Peyer's patch (tissue), 4 donors: ENCODE data around the gene NPC1.

Source experiments
- CTCF ChIP-seq, 6 experiments: fragments of 450-650 bp in 4 of 6; fragments of 200-600 bp in 2 of 6; sonication (generic) in 1 of 6; IDR thresholded peaks; one replicate each; pipeline ENCODE4 v1.5.1; 2017 to 2019; ENCODE audit warnings: antibody characterized with exemption in 6 of 6, mild to moderate bottlenecking in 3 of 6, moderate library complexity in 1 of 6
- POLR2A ChIP-seq, 2 donors: fragments of 450-650 bp; IDR thresholded peaks; one replicate each; pipeline ENCODE4 v1.5.1; 2017; ENCODE audit warnings: antibody characterized with exemption in 2 of 2, mild to moderate bottlenecking in 2 of 2, moderate library complexity in 2 of 2

GRCh38 chr18:23592911-23593310 is 6.6 kb upstream of the NPC1 start:
- TF ChIP-seq CTCF (IDR thresholded peaks at IDR 0.05), result no peak
- no peak for TF ChIP-seq POLR2A (IDR thresholded peaks at IDR 0.05)
